Gastrocnemius medialis (tissue), 4 donors: Measurements from ENCODE around the gene NPL.

ENCODE experiments used
- CTCF ChIP-seq, 5 experiments: fragments of 450-650 bp in 3 of 5; fragments of 200-600 bp in 2 of 5; sonication (generic) in 2 of 5; IDR thresholded peaks in 4 of 5; conservative IDR thresholded peaks in 1 of 5; 1 replicate in 4 of 5; 2 replicates in 1 of 5; pipeline ENCODE4 v1.5.1; 2016 to 2019; ENCODE audit warnings: antibody characterized with exemption in 5 of 5, mild to moderate bottlenecking in 3 of 5, moderate library complexity in 3 of 5
- POLR2A ChIP-seq, 2 donors: fragments of 450-650 bp; IDR thresholded peaks; one replicate each; pipeline ENCODE4 v1.6.1; 2017; ENCODE audit warnings: antibody characterized with exemption in 2 of 2, mild to moderate bottlenecking in 2 of 2, moderate library complexity in 2 of 2

- no peak for TF ChIP-seq CTCF (IDR thresholded peaks at IDR 0.05 in 4 of 5, conservative IDR thresholded peaks at IDR 0.05 in 1 of 5)
- TF ChIP-seq POLR2A (IDR thresholded peaks at IDR 0.05) = no peak
Measured at GRCh38 chr1:182802006-182802803, 12.6 kb downstream of the NPL start.
